ENCODE results near the gene MALAT1. TPM values are rescaled to one million over a fixed set of nuclear protein-coding genes. Genes with fewer than 3 reads are reported as not detected.

MALAT1 gene
- total and polyA plus RNA-seq, 2 of the 13 experiments (the other 11 are each of a cell fraction or from before 2014, with no cell fraction given): 143 to 1,237 TPM

DNA sequence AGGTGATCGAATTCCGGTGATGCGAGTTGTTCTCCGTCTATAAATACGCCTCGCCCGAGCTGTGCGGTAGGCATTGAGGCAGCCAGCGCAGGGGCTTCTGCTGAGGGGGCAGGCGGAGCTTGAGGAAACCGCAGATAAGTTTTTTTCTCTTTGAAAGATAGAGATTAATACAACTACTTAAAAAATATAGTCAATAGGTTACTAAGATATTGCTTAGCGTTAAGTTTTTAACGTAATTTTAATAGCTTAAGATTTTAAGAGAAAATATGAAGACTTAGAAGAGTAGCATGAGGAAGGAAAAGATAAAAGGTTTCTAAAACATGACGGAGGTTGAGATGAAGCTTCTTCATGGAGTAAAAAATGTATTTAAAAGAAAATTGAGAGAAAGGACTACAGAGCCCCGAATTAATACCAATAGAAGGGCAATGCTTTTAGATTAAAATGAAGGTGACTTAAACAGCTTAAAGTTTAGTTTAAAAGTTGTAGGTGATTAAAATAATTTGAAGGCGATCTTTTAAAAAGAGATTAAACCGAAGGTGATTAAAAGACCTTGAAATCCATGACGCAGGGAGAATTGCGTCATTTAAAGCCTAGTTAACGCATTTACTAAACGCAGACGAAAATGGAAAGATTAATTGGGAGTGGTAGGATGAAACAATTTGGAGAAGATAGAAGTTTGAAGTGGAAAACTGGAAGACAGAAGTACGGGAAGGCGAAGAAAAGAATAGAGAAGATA is at the start of gene MALAT1 (continued):
- TF ChIP-seq ZNF460 (CRISPR knock-in tag; IDR thresholded peaks at IDR 0.05; ENCODE audit: borderline replicate concordance) (no peak), RBM22 (optimal IDR thresholded peaks at IDR 0.05; ENCODE audit: low read length) (peak; percentile 88), ISX (CRISPR knock-in tag; conservative IDR thresholded peaks at IDR 0.05) (no peak), RXRB (CRISPR knock-in tag; IDR thresholded peaks at IDR 0.05; ENCODE audit: borderline replicate concordance) (peak; percentile 82), PHF21A (CRISPR knock-in tag; IDR thresholded peaks at IDR 0.05) (peak; percentile 80), SRSF9 (IDR thresholded peaks at IDR 0.05; ENCODE audit: borderline replicate concordance, insufficient read depth, low read depth, low read length, poor library complexity, severe bottlenecking) (no peak), IKZF1 (IDR thresholded peaks at IDR 0.05) (no peak), ZNF879 (CRISPR knock-in tag; IDR thresholded peaks at IDR 0.05) (no peak), KAT8 (CRISPR knock-in tag; IDR thresholded peaks at IDR 0.05) (peak; percentile 84), RFXAP (CRISPR knock-in tag; IDR thresholded peaks at IDR 0.05; ENCODE audit: borderline replicate concordance) (no peak), ZNF335 (CRISPR knock-in tag; IDR thresholded peaks at IDR 0.05) (peak; percentile 81), ZC3H13 (CRISPR knock-in tag; IDR thresholded peaks at IDR 0.05) (no peak), KAT7 (CRISPR knock-in tag; IDR thresholded peaks at IDR 0.05; ENCODE audit: borderline replicate concordance) (peak; percentile 66; the same call in 1 of the 2 replicates), ZKSCAN1 (IDR thresholded peaks at IDR 0.05; ENCODE audit: low read length) (0 out of 2 replicates have a peak, but pooled peaks have one; percentile 14), SP4 (CRISPR knock-in tag; IDR thresholded peaks at IDR 0.05) (peak; percentile 57; the same call in 1 of the 2 replicates), SIN3A (IDR thresholded peaks at IDR 0.05; ENCODE audit: borderline replicate concordance, low read depth, low read length) (peak; percentile 97), NFRKB (IDR thresholded peaks at IDR 0.05) (no peak), ZNF264 (CRISPR knock-in tag; IDR thresholded peaks at IDR 0.05) (no peak; the same call in 1 of the 2 replicates), TP53 (CRISPR knock-in tag; conservative IDR thresholded peaks at IDR 0.05) (no peak), ZNF251 (CRISPR knock-in tag; IDR thresholded peaks at IDR 0.05) (no peak), ZNF777 (CRISPR knock-in tag; IDR thresholded peaks at IDR 0.05) (no peak), HMG20B (CRISPR knock-in tag; conservative IDR thresholded peaks at IDR 0.05) (peak; percentile 64), TCF7L2 (IDR thresholded peaks at IDR 0.05; ENCODE audit: low read depth, low read length) (no peak), ZNF841 (CRISPR knock-in tag; IDR thresholded peaks at IDR 0.05; ENCODE audit: borderline replicate concordance) (no peak; the same call in 1 of the 2 replicates), ZBTB8A (CRISPR knock-in tag; IDR thresholded peaks at IDR 0.05; ENCODE audit: borderline replicate concordance, low read depth) (no peak), ZNF615 (CRISPR knock-in tag; IDR thresholded peaks at IDR 0.05; ENCODE audit: borderline replicate concordance) (peak; percentile 79; the same call in 1 of the 2 replicates)
- TF ChIP-seq, protein P1, sequence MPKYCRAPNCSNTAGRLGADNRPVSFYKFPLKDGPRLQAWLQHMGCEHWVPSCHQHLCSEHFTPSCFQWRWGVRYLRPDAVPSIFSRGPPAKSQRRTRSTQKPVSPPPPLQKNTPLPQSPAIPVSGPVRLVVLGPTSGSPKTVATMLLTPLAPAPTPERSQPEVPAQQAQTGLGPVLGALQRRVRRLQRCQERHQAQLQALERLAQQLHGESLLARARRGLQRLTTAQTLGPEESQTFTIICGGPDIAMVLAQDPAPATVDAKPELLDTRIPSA (CRISPR knock-in tag; IDR thresholded peaks at IDR 0.05; ENCODE audit: borderline replicate concordance): no peak
- TF ChIP-seq, protein P2, sequence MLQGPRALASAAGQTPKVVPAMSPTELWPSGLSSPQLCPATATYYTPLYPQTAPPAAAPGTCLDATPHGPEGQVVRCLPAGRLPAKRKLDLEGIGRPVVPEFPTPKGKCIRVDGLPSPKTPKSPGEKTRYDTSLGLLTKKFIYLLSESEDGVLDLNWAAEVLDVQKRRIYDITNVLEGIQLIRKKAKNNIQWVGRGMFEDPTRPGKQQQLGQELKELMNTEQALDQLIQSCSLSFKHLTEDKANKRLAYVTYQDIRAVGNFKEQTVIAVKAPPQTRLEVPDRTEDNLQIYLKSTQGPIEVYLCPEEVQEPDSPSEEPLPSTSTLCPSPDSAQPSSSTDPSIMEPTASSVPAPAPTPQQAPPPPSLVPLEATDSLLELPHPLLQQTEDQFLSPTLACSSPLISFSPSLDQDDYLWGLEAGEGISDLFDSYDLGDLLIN (CRISPR knock-in tag; IDR thresholded peaks at IDR 0.05; ENCODE audit: borderline replicate concordance): no peak
- TF ChIP-seq, protein P3, sequence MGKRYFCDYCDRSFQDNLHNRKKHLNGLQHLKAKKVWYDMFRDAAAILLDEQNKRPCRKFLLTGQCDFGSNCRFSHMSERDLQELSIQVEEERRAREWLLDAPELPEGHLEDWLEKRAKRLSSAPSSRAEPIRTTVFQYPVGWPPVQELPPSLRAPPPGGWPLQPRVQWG (CRISPR knock-in tag; IDR thresholded peaks at IDR 0.05; ENCODE audit: borderline replicate concordance, low read depth): no peak
- TF ChIP-seq, protein P4, sequence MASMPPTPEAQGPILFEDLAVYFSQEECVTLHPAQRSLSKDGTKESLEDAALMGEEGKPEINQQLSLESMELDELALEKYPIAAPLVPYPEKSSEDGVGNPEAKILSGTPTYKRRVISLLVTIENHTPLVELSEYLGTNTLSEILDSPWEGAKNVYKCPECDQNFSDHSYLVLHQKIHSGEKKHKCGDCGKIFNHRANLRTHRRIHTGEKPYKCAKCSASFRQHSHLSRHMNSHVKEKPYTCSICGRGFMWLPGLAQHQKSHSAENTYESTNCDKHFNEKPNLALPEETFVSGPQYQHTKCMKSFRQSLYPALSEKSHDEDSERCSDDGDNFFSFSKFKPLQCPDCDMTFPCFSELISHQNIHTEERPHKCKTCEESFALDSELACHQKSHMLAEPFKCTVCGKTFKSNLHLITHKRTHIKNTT (CRISPR knock-in tag; IDR thresholded peaks at IDR 0.05): no peak

Data from HepG2 (cell line).